Keratinocyte (primary cell): ENCODE measurements around the gene GADD45GIP1.

Experiments
- CTCF ChIP-seq, 3 experiments: IDR thresholded peaks in 1 of 3; conservative IDR thresholded peaks in 1 of 3; optimal IDR thresholded peaks in 1 of 3; 2 replicates in 2 of 3; 3 replicates in 1 of 3; pipeline versions ENCODE3 to v1.5.1; 2011; ENCODE audit warnings: low read length in 3 of 3, mild to moderate bottlenecking in 3 of 3, moderate library complexity in 2 of 3, control low read depth in 1 of 3, inconsistent platforms in 1 of 3; ENCODE audit not compliant: insufficient read depth in 2 of 3; ENCODE audit errors: extremely low read depth in 1 of 3
- EZH2 ChIP-seq: IDR thresholded peaks from one replicate; pipeline ENCODE4 v1.6.1; 2012; ENCODE audit warnings: inconsistent platforms, mild to moderate bottlenecking, low read length, moderate library complexity

- TF ChIP-seq CTCF (optimal IDR thresholded peaks at IDR 0.05 in 1 of 3, IDR thresholded peaks at IDR 0.05 in 1 of 3, conservative IDR thresholded peaks at IDR 0.05 in 1 of 3; ENCODE audit: extremely low read depth in 1 of 3, insufficient read depth in 2 of 3, low read length in 3 of 3) (peak in 2 of 3 experiments; percentile 5 to 34), EZH2 (no peak)
Measured at GRCh38 chr19:12996406-12997094, 39.5 kb upstream of the GADD45GIP1 start.
